Stimulated activated CD8-positive, alpha-beta memory T cell treated with anti-CD3 and anti-CD28 coated beads, Interleukin-4, amount 100 ng/mL, for 24 hours (primary cell): ENCODE results near the gene SDHAF3.

Experiments
- DNase-seq: peaks from one replicate; pipeline ENCODE4 v3.0.0-alpha.2; 2020; ENCODE audit warnings: low read depth

SDHAF3 gene

DNA sequence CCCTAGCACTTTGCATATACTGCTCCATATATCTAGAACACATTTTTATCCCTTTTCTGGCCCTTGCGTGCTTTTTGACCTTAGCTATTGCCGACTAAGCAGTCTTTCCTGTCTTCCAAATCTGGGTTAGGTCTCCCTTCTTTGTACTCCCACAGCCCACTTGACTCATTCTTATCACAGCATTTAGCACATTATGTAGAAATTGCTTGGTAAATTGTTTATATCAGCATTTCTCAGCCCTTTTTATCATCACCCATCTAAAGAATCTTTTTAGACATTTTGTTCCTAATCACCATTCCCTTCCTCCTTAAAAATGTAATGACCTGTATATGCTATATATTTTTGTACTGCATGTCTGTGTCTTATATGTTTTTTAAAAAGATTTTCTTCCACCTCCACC is 101.7 kb downstream of the SDHAF3 start:
- DNase-seq, result no peak

DNA sequence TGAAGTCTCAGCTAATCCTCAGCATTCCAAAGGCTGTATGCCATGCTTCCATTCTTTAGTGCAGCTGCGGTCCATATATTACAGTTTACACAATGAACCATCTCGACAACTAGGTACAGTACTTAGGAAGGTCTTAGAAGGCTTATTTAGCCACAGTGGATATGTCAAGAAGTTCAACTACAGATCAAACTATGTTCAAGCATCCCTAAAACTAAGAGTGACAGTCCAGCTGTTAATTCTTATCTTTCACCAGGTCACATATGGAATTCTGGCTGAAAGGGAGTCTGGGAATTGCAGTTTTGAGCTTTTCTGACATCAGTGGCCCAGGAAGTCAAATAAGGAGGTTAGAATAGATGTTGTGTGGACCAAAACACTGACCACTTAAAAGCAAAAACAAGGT is 106.8 kb downstream of the SDHAF3 start:
- no peak for DNase-seq

DNA sequence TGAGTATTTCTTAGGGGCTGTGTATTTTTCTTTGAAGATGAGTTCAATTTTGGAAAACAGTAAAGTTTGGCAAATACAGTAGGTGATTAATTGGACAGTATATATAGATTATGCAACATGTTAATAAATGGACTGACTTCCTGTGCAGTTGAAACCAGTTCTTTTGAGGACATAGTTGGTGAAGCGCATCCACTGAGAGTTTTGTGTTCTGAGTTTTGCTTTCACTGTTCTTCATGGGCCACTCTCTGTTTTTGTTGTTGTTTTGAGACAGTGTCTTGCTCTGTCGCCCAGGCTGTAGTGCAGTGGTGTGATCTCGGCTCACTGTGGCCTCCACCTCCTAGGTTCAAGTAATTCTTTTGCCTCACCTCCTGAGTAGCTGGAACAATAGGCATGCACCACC is 109.0 kb downstream of the SDHAF3 start:
- DNase-seq, result no peak
